Tongue (tissue), 2 donors: ENCODE measurements around the gene SLC26A6. TPM values are rescaled to one million over a fixed set of nuclear protein-coding genes. Genes with fewer than 3 reads are reported as not detected.

ENCODE experiments used
- small RNA-seq: library from RNA; depleted of rRNA; stranded (forward); fragments of <200 nt; gene quantifications from one replicate; pipeline ENCODE3, GENCODE V24; 2014; ENCODE audit warnings: low replicate concordance
- total RNA-seq: library from RNA; depleted of rRNA; stranded (reverse); fragments of >200 nt; gene quantifications from one replicate; pipeline ENCODE4 v1.2.3, GENCODE V29; 2014

Gene SLC26A6
- total RNA-seq, 1 donor from 2014 or later, result 12.4 TPM

Small RNA genes within 50 kb of the gene (small RNA-seq; reads per million reads assigned to genes)
- not detected for gene AC141002.1

Other genes starting within 250 kb of the SLC26A6 start
- 48.2 TPM for gene PLXNB1, start 205.4 kb downstream of the SLC26A6 start, total RNA-seq
- gene CCDC51, start 195.3 kb downstream of the SLC26A6 start, total RNA-seq, result 11.5 TPM
- gene TMA7, start 195.2 kb downstream of the SLC26A6 start, total RNA-seq, result 188 TPM
- 8.7 TPM for gene ATRIP, start 188.7 kb downstream of the SLC26A6 start, total RNA-seq
- gene SHISA5, start 131.3 kb downstream of the SLC26A6 start, total RNA-seq, result 43.8 TPM
- 9.4 TPM for gene PFKFB4, start 78.7 kb downstream of the SLC26A6 start, total RNA-seq
- 2.4 TPM for gene UCN2, start 71.7 kb downstream of the SLC26A6 start, total RNA-seq
- gene COL7A1, start 40.1 kb downstream of the SLC26A6 start, total RNA-seq, result 54.8 TPM
- 465 TPM for gene UQCRC1, start 25.8 kb downstream of the SLC26A6 start, total RNA-seq
- not detected for gene TMEM89, start 13.7 kb downstream of the SLC26A6 start, total RNA-seq
- gene CELSR3, start 27.4 kb upstream of the SLC26A6 start, total RNA-seq, result 0.51 TPM
- gene NCKIPSD, start 50.5 kb upstream of the SLC26A6 start, total RNA-seq, result 11.3 TPM
- 62.9 TPM for gene IP6K2, start 81.8 kb upstream of the SLC26A6 start, total RNA-seq
- gene PRKAR2A, start 212.4 kb upstream of the SLC26A6 start, total RNA-seq, result 37.0 TPM